Stimulated activated naive CD8-positive, alpha-beta T cell treated with anti-CD3 and anti-CD28 coated beads, Interleukin-15, amount 100 ng/mL, for 72 hours (primary cell): Measurements from ENCODE around the gene TOR3A.
"Not testable (repeated sequence)": the region's sequence is repeated elsewhere in the genome, so short reads cannot be mapped to it uniquely, and the experiment has no call there.

ENCODE experiments used
- ATAC-seq: fragments of 150-1000 bp; cut with Tn5 transposase; 2 replicates; pipeline ENCODE4 v1.10.0; 2021; ENCODE audit warnings: mild to moderate bottlenecking, moderate library complexity
- DNase-seq, 2 donors: peaks; one replicate each; pipeline ENCODE4 v3.0.0; 2021 to 2022
- H3K27ac Mint-ChIP-seq, 2 donors: one replicate each; pipeline ENCODE4 v1.8.0; 2022; ENCODE audit warnings: mild to moderate bottlenecking in 2 of 2, mixed read lengths in 2 of 2, moderate library complexity in 2 of 2
- H3K27me3 Mint-ChIP-seq: one replicate; pipeline ENCODE4 v1.8.0; 2022; ENCODE audit warnings: mixed read lengths
- H3K4me1 Mint-ChIP-seq: one replicate; pipeline ENCODE4 v1.8.0; 2022; ENCODE audit warnings: mild to moderate bottlenecking, mixed read lengths
- H3K4me3 Mint-ChIP-seq, 2 donors: one replicate each; pipeline ENCODE4 v1.8.0; 2022; ENCODE audit warnings: mild to moderate bottlenecking in 2 of 2, mixed read lengths in 2 of 2, moderate library complexity in 1 of 2
- H3K9me3 Mint-ChIP-seq, 2 donors: one replicate each; pipeline ENCODE4 v1.8.0; 2022; ENCODE audit warnings: mixed read lengths in 2 of 2

Gene TOR3A, protein sequence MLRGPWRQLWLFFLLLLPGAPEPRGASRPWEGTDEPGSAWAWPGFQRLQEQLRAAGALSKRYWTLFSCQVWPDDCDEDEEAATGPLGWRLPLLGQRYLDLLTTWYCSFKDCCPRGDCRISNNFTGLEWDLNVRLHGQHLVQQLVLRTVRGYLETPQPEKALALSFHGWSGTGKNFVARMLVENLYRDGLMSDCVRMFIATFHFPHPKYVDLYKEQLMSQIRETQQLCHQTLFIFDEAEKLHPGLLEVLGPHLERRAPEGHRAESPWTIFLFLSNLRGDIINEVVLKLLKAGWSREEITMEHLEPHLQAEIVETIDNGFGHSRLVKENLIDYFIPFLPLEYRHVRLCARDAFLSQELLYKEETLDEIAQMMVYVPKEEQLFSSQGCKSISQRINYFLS

DNA sequence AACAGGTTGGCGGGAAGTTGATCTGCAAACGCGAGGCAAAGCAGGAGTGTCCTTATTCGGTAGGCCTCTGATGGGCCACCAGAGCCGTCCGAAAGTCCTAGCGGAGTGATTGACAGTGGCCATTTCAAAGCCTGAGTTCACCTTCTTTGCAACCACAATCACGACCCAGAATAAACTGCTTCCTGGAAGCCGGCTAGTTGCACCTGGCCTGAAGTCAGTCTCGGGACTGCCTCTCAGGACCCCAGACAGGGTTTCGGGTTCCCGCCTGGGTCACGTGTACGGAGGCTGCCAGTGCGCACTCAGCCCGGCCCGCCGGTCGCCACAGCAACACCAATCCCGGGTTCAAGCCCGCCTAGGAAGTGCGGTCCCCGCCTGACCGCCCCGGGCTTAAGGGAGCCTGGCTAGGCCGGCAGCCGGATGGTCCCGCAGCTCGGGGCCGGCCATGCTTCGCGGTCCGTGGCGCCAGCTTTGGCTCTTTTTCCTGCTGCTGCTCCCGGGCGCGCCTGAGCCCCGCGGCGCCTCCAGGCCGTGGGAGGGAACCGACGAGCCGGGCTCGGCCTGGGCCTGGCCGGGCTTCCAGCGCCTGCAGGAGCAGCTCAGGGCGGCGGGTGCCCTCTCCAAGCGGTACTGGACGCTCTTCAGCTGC lies at the start of gene TOR3A:
TOR3A (plus strand) TSS at position 384 of the 646 bp plus-strand sequence; CDS start at position 443, 59 bp downstream.
- Mint-ChIP-seq H3K27ac (peak within 1 kb of the TSS; percentile 96 to 99), H3K4me3 (peak within 1 kb of the TSS; percentile 98 to 99), H3K4me1 (peaks cover 31% of the 10 kb centered on the region), H3K9me3 (no peaks in the 10 kb centered on the region), H3K27me3 (no peaks in the 10 kb centered on the region)
- peak; percentile 79 to 91 for DNase-seq
- peak; percentile 86 for ATAC-seq

DNA sequence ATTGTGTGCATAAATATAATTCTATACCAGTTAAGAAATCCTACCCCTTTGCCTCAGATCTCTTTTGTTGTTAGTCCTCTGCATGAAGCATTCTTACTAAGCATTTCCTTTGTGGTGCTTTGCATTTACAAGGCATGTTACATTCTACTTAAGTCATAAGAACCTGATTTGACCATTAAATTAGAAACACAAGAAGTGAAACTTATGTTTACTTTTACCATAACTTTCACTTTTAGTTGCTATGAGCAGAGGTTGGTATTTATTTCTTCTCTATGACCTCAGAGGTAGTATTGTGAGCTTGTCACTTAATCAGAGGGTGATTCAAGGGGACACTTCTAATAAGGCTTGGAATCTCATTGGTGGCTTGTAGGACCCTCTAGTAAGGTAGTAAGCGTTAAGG lies 47.1 kb upstream of the TOR3A start:
- Mint-ChIP-seq H3K27me3 (no peaks in the 10 kb centered on the region), H3K4me1 (peaks cover 90% of the 10 kb centered on the region), H3K4me3 (peak overlapping the region; percentile 71 to 73), H3K9me3 (no peaks in the 10 kb centered on the region), H3K27ac (peak overlapping the region in 1 of 2 donors; percentile 96)
- no peak for DNase-seq
- ATAC-seq, result peak; percentile 84

DNA sequence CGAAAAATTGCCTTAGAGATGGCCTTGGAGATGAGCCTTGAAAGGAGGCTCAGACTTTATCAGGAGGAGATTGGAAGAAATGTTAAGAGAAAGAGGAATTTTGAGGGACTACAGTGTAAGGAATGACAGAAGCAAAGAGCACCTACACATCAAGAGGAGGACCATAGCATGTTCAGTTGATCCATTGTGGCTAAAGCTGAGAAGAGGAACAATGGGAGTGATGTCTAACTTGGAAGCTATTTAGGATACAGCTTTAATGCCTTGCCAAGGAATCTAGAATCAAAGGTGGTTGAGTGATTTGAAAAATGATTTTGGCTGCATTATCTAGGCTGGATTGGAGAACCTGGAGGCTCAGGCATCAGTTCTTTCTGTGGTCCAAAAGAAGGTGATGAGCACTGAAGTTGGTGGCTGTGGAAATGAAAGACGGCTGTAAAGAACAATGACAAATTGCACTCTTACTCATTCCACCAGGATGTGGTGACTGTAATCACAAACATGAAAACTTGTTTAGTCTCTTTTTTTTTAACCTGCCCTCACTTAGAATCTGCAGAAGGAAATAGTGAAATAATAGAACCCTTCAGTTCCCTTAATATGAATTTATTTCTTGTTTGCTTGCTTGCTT lies 44.9 kb upstream of the TOR3A start:
- H3K4me1 Mint-ChIP-seq, result peaks cover 68% of the 10 kb centered on the region
- no peaks in the 10 kb centered on the region for H3K9me3 Mint-ChIP-seq
- peak overlapping the region in 1 of 2 donors; percentile 33 for H3K4me3 Mint-ChIP-seq
- DNase-seq (peak; percentile 36 to 60), ATAC-seq (peak; percentile 82)
- H3K27ac Mint-ChIP-seq, result peak overlapping the region in 1 of 2 donors; percentile 47
- no peaks in the 10 kb centered on the region for H3K27me3 Mint-ChIP-seq

DNA sequence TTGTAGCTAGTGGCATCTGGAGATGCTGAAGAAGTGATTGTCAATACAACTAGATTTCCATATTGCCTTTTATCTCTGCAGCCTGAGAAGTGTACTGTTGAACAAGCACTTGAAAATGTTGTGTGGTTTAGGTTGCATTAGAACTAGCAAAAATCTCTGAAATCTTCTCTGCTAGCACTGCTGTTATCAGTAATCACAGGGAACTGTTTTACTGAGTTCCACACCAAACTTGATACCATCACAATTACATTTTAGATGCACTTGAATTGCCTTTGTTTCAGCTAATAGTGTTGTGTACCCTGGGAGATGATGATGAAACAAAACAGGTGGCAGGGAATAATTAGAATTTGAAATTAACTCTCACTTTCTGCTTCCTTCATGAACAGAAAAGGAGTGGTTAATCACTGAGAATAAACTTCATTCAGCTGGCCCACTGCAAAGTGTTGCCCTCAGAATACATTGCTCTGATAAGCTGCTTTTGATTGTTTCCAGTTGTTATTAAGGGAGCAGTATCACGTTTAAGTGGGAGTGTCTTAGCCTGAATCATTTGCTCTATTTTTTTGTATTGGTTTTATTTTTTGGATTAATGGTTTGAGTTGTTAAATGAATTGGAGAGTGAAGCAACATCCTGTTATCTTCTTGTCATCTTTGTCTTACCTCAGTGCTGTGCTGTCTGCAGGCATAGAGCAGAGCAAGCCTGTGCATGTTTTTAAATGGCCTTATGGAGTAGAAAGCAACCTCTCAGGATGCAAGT lies 43.2 kb upstream of the TOR3A start:
- H3K9me3 Mint-ChIP-seq, result no peaks in the 10 kb centered on the region
- H3K4me1 Mint-ChIP-seq, result peaks cover 56% of the 10 kb centered on the region
- ATAC-seq, result peak; percentile 64
- DNase-seq, result no peak
- H3K4me3 Mint-ChIP-seq, result peak overlapping the region in 1 of 2 donors; percentile 18
- no peaks in the 10 kb centered on the region for H3K27me3 Mint-ChIP-seq
- H3K27ac Mint-ChIP-seq, result peak overlapping the region; percentile 16 to 54

DNA sequence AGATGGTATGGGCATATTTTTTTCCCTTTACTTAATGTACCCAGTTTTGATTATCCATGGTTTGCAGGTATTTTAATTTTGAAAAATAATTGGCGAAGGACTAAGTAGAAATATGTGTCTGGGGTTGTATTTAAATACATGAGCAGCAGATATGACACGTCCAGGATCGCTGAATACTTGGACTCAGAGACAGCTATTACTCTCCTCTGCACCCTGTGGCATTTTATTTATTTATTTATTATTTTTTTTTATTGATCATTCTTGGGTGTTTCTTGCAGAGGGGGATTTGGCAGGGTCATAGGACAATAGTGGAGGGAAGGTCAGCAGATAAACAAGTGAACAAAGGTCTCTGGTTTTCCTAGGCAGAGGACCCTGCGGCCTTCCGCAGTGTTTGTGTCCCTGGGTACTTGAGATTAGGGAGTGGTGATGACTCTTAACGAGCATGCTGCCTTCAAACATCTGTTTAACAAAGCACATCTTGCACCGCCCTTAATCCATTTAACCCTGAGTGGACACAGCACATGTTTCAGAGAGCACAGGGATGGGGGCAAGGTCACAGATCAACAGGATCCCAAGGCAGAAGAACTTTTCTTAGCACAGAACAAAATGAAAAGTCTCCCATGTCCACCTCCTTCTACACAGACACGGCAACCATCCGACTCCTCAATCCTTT lies 42.2 kb upstream of the TOR3A start:
- H3K4me1 Mint-ChIP-seq, result peaks cover 47% of the 10 kb centered on the region
- not testable (repeated sequence) for H3K27me3 Mint-ChIP-seq, DNase-seq, H3K4me3 Mint-ChIP-seq, ATAC-seq, H3K9me3 Mint-ChIP-seq
- peak overlapping the region in 1 of 2 donors; percentile 16 for H3K27ac Mint-ChIP-seq

DNA sequence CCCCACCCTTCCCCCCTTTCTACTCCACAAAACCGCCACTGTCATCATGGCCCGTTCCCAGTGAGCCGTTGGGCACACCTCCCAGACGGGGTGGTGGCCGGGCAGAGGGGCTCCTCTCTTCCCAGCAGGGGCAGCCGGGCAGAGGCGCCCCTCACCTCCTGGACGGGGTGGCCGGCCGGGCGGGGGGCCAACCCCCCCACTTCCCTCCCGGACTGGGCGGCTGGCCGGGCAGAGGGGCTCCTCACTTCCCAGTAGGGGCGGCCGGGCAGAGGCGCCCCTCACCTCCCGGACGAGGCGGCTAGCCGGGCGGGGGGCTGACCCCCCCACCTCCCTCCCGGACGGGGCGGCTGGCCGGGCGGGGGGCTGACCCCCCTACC lies 41.7 kb upstream of the TOR3A start:
- DNase-seq, H3K27ac Mint-ChIP-seq, H3K9me3 Mint-ChIP-seq, ATAC-seq, H3K4me3 Mint-ChIP-seq, H3K27me3 Mint-ChIP-seq: not testable (repeated sequence)
- H3K4me1 Mint-ChIP-seq, result peaks cover 42% of the 10 kb centered on the region

DNA sequence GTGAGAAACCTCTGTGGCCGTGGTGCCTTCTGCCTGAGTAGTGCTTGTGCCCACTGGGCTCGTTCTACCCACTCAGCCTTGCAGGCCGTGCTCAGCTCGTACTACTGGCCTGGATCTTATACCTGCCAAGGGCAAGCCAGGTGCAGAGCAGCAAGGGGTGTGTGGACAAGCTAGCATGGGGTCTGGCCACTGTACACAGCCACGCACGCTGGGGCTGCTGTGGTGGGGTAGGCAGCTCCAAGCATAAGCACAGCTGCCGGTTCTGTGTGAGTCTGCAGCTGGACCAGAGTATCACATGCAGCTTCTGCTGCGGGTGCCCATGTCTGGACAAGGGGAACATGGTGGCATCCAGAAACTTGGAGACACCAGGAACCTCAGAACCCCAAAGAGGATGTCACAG lies 39.8 kb upstream of the TOR3A start:
- Mint-ChIP-seq H3K27ac (no peak overlapping the region), H3K4me3 (no peak overlapping the region)

DNA sequence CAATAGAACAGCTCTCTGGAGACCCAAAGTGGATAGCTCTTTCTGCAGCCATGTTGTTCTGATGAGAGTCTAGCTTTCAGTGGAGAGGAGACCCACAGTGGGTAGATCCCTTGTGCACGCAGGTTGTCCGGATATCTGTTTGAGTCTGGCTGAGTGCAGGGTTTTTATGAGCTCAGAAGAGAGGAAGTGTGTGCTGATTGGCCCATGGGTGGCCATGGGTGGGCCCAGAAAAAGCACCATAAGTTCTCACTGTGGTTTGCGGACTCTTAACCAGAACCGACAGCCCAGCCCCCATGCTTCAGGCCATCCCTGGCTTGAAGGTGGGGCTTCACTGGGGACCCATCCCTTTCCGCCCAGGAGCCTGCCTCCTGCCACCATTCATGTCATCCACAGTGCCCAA lies 39.2 kb upstream of the TOR3A start:
- no peak overlapping the region for H3K27ac Mint-ChIP-seq
- ATAC-seq, result no peak

More for the DNA sequence above, 39.8 kb upstream of the TOR3A start:
- DNase-seq (no peak), ATAC-seq (no peak)
- Mint-ChIP-seq H3K4me1 (peaks cover 23% of the 10 kb centered on the region), H3K9me3 (no peaks in the 10 kb centered on the region), H3K27me3 (no peaks in the 10 kb centered on the region)

DNA sequence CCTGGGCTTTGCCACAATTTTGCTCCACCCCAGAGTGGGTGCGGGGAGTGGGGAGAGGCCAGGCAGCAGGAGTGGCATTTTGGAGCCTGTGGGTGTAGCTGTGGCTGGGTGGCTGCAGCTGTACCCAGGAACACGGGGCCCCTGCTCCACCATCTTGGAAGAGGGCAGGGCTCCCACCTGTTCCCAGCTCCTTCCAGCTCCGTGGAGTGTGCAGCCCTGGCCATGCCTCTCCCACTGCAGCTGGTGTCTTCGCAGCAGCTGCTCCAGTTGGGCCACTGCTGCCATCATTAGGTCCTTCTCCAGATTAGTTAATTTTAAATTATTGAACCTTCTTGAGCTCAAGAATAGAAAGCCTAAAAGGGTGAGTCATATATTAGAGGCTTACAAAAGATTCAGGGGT lies 38.6 kb upstream of the TOR3A start:
- Mint-ChIP-seq H3K4me3 (no peak overlapping the region), H3K9me3 (no peaks in the 10 kb centered on the region), H3K27me3 (no peaks in the 10 kb centered on the region), H3K27ac (peak overlapping the region in 1 of 2 donors; percentile 47), H3K4me1 (peaks cover 11% of the 10 kb centered on the region)
- DNase-seq, result no peak
- ATAC-seq, result no peak

More for the DNA sequence above, 39.2 kb upstream of the TOR3A start:
- H3K4me3 Mint-ChIP-seq, result no peak overlapping the region
- DNase-seq, result no peak
- H3K4me1 Mint-ChIP-seq, result peaks cover 16% of the 10 kb centered on the region
- no peaks in the 10 kb centered on the region for H3K9me3 Mint-ChIP-seq
- no peaks in the 10 kb centered on the region for H3K27me3 Mint-ChIP-seq

DNA sequence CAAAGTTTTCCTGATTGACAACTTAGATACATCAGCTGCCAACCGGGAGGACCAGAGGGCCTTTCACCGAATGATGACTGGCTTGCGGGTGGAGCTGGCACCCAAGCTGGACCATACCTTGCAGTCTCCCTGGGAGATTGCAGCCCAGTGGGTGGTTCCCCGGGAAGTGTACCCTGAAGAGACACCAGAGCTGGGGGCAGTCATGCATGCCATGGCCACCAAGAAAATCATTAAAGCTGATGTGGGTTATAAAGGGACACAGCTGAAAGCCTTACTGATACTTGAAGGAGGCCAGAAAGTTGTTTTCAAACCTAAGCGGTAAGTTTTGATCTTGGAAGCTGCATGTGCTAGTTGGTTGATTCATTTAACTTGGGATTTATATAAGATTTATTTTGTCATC lies 38.0 kb upstream of the TOR3A start:
- DNase-seq, result no peak
- H3K4me3 Mint-ChIP-seq, result no peak overlapping the region
- H3K4me1 Mint-ChIP-seq, result peaks cover 4% of the 10 kb centered on the region
- no peaks in the 10 kb centered on the region for H3K9me3 Mint-ChIP-seq
- no peaks in the 10 kb centered on the region for H3K27me3 Mint-ChIP-seq
- no peak overlapping the region for H3K27ac Mint-ChIP-seq
- no peak for ATAC-seq

DNA sequence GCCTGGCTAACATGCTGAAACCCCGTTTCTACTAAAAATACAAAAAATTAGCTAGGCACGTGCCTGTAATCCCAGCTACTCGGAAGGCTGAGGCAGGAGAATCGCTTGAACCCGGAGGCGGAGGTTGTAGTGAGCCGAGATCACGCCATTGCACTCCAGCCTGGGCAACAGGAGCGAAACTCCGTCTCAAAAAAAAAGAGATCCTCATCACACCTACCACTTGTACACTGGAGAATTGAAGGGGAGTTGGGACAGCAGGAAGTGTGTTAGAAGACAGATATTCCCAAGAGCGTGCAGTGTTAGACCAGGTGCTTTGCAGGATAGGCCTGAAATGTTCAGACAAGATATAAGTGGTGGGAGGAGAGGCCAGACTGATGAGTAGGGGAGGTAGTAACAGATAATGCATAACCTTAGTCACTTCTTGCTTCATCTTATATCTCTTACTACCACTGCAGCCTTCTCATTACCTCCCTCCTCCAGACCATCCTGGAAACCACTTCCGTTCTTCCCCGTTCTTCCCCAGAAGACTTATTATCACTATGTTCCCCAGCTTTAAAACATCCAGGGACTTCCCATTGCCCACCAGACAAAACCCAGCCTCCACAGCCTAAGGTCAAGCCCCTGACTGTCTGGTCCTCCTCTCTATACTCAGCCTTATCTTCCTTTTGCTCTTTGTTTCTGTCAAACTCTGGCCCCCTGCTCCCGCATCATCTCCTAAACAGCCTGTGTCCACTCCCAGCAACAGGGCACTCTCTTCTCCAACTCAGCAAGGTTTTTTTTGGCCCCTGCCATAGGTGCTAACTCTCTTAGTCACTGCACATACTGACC lies 34.8 kb upstream of the TOR3A start:
- H3K27ac Mint-ChIP-seq, result no peak overlapping the region
- no peak overlapping the region for H3K4me3 Mint-ChIP-seq
- no peak for DNase-seq
- H3K27me3 Mint-ChIP-seq, result no peaks in the 10 kb centered on the region
- no peaks in the 10 kb centered on the region for H3K9me3 Mint-ChIP-seq
- no peaks in the 10 kb centered on the region for H3K4me1 Mint-ChIP-seq
- no peak for ATAC-seq

DNA sequence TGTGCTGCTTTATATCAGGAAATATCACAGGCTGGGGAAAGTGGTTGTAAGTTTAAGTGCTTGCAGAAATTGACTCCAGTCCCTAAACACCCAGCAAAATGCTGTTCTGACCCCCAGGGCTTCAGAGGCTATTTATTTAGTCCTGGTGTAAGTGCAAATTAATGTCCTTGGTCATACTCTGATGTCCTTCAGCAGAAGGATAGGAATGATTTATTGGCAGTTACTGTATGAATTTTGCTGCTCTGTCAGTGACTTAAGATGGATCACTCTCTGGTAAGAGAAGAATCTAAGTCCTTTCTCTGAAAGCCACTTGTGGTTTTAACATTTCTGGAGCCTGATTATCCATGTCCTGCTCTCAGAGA lies 34.3 kb upstream of the TOR3A start:
- no peak for DNase-seq
- ATAC-seq, result no peak
- H3K4me1 Mint-ChIP-seq, result no peaks in the 10 kb centered on the region
- H3K4me3 Mint-ChIP-seq, result no peak overlapping the region
- no peak overlapping the region for H3K27ac Mint-ChIP-seq
- H3K9me3 Mint-ChIP-seq, result no peaks in the 10 kb centered on the region
- no peaks in the 10 kb centered on the region for H3K27me3 Mint-ChIP-seq

DNA sequence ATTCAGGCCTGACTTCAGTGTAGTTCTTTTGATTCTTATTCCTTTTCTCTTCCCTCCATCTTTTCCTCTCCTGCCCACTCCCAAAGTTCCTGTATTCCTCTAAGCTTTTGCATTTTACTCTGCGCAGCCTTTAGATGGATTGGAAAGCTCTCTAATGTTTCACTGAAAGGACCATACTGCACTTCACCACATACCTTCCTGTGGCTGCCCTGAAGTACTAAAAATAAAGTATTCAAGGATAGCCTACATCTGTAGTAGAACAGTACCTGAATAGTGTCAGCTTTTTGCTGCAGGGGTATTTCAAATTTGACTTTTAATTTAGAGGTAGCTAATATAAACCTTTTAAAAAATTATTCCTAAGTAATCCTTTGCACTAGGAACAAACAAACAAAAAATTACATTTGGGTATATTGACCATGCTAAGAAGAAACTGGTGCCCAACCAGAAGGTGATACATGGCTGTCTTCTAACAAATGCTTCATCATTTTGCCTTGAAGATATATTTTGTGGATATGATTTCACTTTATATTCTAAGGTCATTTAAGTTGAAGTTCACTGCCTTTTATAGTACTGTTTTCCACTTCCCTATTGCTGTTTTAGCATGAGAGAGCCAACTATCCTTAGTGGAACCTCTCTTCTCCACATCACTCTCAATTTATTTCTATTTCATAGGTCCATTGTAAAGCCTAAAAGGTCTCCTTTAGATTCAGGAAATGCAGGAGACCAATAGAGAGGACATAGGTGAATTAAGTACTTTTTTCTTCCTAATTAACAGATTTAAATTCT lies 33.3 kb upstream of the TOR3A start:
- H3K4me3 Mint-ChIP-seq, result no peak overlapping the region
- DNase-seq (no peak), ATAC-seq (no peak)
- no peaks in the 10 kb centered on the region for H3K9me3 Mint-ChIP-seq
- no peaks in the 10 kb centered on the region for H3K4me1 Mint-ChIP-seq
- no peaks in the 10 kb centered on the region for H3K27me3 Mint-ChIP-seq
- H3K27ac Mint-ChIP-seq, result no peak overlapping the region

DNA sequence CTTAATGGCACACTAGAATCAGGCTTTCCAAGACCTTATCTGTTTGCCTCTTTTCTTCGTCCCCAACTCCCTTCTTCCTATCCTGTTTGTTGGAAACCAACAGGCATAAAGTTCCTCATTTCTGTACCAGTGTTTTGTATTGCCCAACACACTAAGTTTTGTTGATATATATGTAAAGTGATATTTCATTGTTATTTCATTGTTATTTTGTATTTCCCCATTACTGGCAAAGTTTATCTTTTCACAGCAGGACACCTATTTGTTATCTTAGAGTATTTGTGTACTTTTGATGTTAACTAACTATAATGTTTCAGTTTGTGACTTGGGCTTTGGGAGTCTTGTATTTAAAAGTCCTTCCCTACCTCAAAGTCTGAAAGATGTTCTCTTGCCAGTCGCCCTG lies 29.1 kb upstream of the TOR3A start:
- Mint-ChIP-seq H3K27ac (no peak overlapping the region), H3K4me1 (no peaks in the 10 kb centered on the region), H3K27me3 (no peaks in the 10 kb centered on the region), H3K9me3 (no peaks in the 10 kb centered on the region), H3K4me3 (no peak overlapping the region)
- ATAC-seq, result no peak
- DNase-seq, result no peak
